Kidney tubule cell (primary cell): ENCODE measurements around the gene PTPRG.

ENCODE experiments used
- DNase-seq: peaks from one replicate; pipeline ENCODE4 v3.0.0-alpha.2; 2018; ENCODE audit warnings: low spot score

Gene PTPRG

GRCh38 chr3:62237286-62237948 is 676.0 kb downstream of the PTPRG start:
- no peak for DNase-seq

DNA sequence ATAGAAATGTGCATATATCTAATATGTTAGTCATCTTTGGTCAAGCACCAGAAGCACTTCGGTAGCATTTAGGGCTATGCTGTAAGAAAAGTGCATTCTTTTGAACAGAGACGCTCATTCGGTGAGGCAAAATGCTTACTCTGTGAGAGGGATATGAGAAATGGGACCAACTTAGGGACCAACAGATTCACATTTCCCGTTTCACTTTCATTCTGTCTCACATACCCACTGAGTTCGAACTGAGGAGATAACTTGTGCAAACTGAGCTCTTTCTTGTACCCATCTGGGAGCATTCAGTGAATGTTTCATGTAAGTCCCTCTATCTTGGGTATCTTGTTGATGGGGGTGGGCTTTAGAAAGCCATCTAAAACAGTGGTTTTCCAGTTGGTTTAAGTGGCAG is 676.6 kb downstream of the PTPRG start:
- DNase-seq: no peak

GRCh38 chr3:62238431-62238830 is 677.1 kb downstream of the PTPRG start:
- DNase-seq: no peak

DNA sequence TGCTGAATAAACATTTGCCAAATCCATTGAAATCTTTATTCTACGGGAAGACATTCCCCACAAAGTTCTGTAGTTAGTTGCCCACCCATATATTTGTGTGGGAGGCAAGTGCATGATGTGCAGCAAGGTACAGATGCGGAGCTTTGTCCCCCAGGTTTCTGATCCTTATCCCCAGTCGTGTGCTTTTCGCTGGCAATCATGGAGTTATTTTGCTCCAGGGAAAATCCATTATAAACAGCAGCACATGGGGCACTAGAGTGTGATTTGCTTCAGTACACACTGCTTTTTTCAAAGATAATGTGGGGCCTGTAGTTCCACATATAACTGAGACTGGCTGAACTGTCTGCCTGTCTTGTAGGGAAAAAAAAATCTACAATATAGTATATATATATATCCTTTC is 679.9 kb downstream of the PTPRG start:
- DNase-seq: no peak

GRCh38 chr3:62242831-62243509 is 681.6 kb downstream of the PTPRG start:
- no peak for DNase-seq

DNA sequence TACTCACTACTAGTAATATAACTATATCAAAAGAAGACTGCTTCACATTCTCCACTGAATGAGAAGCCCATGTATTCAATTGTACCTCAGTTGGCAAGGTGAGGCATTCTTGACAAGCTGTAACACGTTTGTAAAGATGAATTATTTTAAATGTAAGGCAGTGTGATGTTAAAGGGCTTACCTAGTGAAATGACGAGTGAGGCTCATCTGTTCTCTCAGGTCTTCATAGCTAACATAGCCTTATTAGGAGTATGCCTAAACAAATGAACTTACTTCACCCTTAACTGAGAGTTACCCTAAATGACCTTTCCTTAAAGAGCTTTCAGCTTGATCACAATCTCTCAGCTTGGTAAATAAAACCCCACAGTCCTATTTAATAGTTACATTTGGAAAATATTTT is 684.7 kb downstream of the PTPRG start:
- no peak for DNase-seq

DNA sequence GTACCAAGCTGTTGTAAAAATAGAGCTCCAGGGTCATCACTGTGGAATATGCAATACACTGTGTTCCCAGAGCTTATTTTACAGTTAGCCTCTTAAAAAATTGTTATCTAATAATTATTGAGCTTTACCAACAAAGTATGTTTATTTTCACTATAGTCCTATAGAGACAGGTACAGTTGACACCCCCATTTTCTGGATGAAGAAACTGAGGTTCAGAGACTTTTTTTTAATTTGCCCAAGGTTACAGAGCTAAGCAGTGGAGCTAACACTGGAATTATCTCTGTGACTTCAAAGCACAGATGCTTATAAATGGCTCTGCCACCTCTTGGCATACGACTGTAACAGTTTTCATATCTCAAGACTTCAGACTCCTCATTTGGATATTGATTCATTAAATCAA is 685.6 kb downstream of the PTPRG start:
- DNase-seq: no peak

DNA sequence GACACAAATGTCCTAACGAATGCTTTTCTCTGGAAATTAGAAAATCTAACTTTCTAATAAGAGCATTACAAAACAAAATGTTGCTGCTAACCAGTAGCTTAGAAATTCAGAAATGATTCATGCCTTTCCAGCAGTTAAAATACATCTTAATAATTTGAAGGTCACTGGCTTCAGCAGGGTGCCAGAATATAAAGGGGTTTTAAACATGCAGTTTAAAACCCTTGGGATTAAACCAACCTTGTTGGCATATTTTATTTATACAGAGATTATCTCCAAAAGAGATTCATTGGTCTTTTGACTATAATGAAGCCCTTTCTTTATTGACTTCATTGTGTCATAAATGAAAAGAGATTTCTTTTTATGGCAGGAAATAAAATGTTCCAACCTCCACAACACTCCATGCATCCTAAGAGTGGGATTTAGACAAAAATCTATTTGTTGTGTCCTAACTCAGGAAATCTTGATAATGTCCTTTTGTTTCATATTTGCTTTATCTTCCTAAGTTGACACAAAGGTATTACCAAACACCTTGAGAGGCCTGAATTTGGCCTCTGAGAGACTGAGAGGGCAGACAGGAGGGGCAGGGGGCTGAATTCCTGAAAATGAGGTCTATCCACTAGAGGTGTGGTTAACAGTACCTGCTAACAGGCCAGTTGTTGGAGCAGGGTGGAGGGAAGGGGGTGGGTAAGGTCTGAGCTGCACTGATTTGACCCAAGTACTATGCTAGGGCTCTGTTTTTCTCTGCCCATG is 687.5 kb downstream of the PTPRG start:
- no peak for DNase-seq

DNA sequence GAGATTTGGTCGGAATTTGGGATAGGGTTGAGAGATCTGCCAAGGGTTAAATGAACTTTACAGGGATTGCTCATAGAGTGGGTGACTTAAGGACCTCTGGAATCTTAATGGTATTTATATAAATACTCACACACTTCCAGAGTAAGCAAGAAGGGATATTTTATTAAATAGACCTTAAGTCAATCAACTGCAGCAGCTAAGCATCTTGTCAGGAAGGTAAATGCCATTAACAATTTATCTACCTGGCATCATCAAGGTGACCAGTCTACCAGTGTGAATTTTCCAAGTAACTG is 688.1 kb downstream of the PTPRG start:
- peak; percentile 3 for DNase-seq

DNA sequence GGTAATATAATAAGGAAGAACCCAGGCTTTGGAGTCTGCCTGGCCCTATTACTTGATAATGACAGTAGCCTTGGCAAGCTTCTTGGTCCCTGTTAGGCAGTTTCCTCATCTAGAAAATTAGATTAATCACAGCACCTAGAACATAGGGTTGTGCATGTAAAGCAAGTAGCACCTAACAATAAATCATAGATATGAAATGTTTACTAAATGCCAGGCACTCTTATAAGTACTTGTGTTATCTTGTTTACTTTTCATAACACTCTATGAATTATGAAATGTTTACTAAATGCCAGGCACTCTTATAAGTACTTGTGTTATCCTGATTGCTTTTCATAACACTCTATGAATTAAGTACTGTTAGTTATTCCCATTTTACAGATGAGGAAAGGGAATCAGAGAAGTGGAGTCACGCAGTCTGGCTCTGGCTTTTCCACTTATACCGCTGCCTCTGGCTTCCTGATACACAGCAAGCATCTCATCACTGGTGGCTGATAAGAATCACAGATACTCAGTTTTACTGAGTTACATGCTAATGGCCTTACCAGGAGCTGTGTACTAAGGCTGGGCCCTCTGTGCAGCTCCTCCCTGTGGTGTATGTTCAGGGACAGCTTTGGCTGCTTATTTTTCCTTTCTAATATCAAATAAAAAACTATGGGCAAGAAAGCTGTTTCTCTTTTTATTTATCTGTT is 688.6 kb downstream of the PTPRG start:
- DNase-seq: no peak

- DNase-seq: no peak
Observed at GRCh38 chr3:62252438-62253157, 691.2 kb downstream of the PTPRG start.

- DNase-seq: no peak
Observed at GRCh38 chr3:62253971-62254370, 692.6 kb downstream of the PTPRG start.

GRCh38 chr3:62255758-62256157 is 694.4 kb downstream of the PTPRG start:
- DNase-seq: no peak

DNA sequence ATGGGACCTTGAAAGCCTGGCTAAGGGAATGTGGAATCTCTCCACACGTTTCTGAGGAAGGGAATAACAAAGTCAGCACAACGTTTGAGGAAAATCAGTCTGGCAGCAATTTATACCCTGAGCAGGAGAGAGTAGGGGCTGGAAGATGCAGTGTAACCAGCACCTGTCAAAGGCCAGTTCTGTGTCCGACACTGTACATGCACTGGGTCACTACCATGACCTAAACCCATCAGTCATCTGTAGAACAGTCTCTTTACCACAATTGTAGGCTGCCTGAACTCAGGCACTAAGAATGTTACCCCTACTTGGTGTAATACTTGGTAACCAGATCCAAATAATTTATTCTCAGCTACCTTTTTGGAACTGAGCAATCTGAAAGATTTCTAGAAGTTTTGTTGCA is 698.6 kb downstream of the PTPRG start:
- DNase-seq: no peak

DNA sequence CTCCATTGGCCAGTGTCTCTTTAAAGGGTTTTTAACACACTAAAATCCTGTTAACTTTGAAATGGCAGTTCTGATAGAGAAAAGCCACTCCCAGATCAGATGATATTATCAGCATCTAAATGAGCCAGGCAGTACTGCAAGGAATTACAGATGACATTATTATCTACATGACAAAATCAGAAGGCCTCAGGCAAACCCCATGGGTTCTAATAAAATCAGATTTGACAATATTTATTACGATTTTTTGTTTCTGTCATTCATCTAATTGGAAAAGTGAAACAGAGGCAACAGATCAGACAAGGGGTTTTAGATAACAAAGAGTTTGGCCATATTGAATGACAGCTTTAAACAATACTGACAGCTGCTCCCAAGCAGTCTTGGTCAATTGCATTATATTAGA is 699.3 kb downstream of the PTPRG start:
- no peak for DNase-seq

DNA sequence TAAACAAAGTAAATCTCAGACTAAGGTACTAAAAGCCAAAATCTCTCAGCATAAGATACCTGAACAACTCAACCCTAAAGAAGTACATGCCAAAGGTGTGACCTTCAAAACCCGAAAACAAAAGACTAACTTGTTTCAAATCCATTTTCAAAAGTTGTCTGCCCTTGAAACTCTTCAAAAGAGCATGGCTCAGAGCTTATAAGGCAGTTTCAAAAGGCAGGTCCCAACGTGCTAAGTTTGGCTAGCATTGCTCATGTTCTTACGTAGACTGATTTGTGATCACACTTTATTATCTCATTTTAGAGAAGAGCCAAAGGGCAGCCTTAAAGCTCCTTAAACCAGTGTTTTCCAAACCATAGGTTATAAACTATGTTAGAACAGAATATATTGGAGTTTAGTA is 699.8 kb downstream of the PTPRG start:
- no peak for DNase-seq

GRCh38 chr3:62261736-62262135 is 700.4 kb downstream of the PTPRG start:
- DNase-seq: no peak

GRCh38 chr3:62265528-62265927 is 704.2 kb downstream of the PTPRG start:
- DNase-seq: no peak

- no peak for DNase-seq
Observed at GRCh38 chr3:62266668-62267283, 705.4 kb downstream of the PTPRG start.

GRCh38 chr3:62276658-62277180 is 715.3 kb downstream of the PTPRG start:
- no peak for DNase-seq

DNA sequence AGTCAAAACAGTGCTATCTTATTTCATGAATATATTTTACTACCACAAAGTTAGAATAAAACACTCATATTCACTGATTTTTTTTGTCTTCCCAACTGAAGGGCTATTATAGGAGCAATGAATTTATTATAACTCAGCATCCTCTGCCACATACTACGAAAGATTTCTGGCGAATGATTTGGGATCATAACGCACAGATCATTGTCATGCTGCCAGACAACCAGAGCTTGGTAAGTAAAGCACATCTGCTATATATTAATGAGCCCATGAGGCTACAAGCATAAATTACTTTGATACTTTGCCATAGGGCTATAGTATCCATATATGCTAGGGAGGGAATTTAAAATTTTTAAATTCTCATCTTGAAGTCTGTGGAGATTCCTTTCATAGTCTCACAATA is 716.1 kb downstream of the PTPRG start:
- no peak for DNase-seq

GRCh38 chr3:62277986-62278385 is 716.6 kb downstream of the PTPRG start:
- DNase-seq: no peak
